HepG2 (cell line): ENCODE data around the gene BTG2.

Experiments used
- ARID2 ChIP-seq: sonication (generic); formaldehyde crosslinking; IDR thresholded peaks from 2 replicates; pipeline ENCODE4 v1.8.1; 2022; ENCODE audit warnings: mild to moderate bottlenecking, missing genetic modification reagents, borderline replicate concordance
- CCAR2 ChIP-seq: fragments of 200-400 bp; formaldehyde crosslinking; optimal IDR thresholded peaks from 2 replicates; pipeline ENCODE3; 2018; ENCODE audit warnings: low read depth, mild to moderate bottlenecking, low read length, moderate library complexity
- CTCF ChIP-seq: sonication (generic); formaldehyde crosslinking; IDR thresholded peaks from 2 replicates; pipeline ENCODE4 v1.5.0; 2020; ENCODE audit warnings: mild to moderate bottlenecking, missing genetic modification reagents, moderate library complexity
- KMT2A ChIP-seq: sonication (generic); formaldehyde crosslinking; IDR thresholded peaks from 2 replicates; pipeline ENCODE4 v1.4.0; 2020; ENCODE audit warnings: missing genetic modification reagents
- MYPOP ChIP-seq: sonication (generic); formaldehyde crosslinking; IDR thresholded peaks from 2 replicates; pipeline ENCODE4 v1.8.1; 2023; ENCODE audit warnings: mild to moderate bottlenecking, moderate library complexity, missing genetic modification reagents
- SCMH1 ChIP-seq: sonication (generic); formaldehyde crosslinking; IDR thresholded peaks from 2 replicates; pipeline ENCODE4 v1.9.0; 2021; ENCODE audit warnings: missing genetic modification reagents, mild to moderate bottlenecking, borderline replicate concordance
- ZFX ChIP-seq: sonication (generic); formaldehyde crosslinking; IDR thresholded peaks from 2 replicates; pipeline ENCODE4 v1.4.0; 2020; ENCODE audit warnings: mild to moderate bottlenecking, low read depth, missing genetic modification reagents, moderate library complexity
- ZNF138 ChIP-seq: sonication (generic); formaldehyde crosslinking; IDR thresholded peaks from 2 replicates; pipeline ENCODE4 v1.5.0; 2020; ENCODE audit warnings: mild to moderate bottlenecking, low read depth, missing genetic modification reagents

- no peak for TF ChIP-seq MYPOP (CRISPR knock-in tag)
- TF ChIP-seq ZNF138 (CRISPR knock-in tag) = no peak
- TF ChIP-seq KMT2A = no peak
- TF ChIP-seq ZFX (CRISPR knock-in tag) = no peak
- TF ChIP-seq ARID2 = no peak
- no peak for TF ChIP-seq CTCF (CRISPR knock-in tag)
- TF ChIP-seq SCMH1 = no peak
- TF ChIP-seq CCAR2 = no peak
These were observed 3.1 kb downstream of the BTG2 start for GRCh38 chr1:203308328-203308922.
